Endothelial cell of umbilical vein (primary cell): Measurements from ENCODE around the gene PKDREJ.

Experiments
- CTCF ChIP-seq, 2 donors: IDR thresholded peaks; 1 replicate in 1 of 2; 2 replicates in 1 of 2; pipeline ENCODE4 v1.5.1; 2011; ENCODE audit warnings: low read length in 2 of 2, mild to moderate bottlenecking in 2 of 2, moderate library complexity in 2 of 2, control low read depth in 1 of 2, inconsistent platforms in 1 of 2, low read depth in 1 of 2; ENCODE audit not compliant: insufficient read depth in 1 of 2; ENCODE audit errors: extremely low read depth in 1 of 2
- EZH2 ChIP-seq: IDR thresholded peaks from 2 replicates; pipeline ENCODE4 v1.6.1; 2012; ENCODE audit warnings: borderline replicate concordance, low read depth, mild to moderate bottlenecking, moderate library complexity, low read length, inconsistent platforms; ENCODE audit not compliant: severe bottlenecking
- FOS ChIP-seq: IDR thresholded peaks from 2 replicates; pipeline ENCODE4 v1.6.1; 2011; ENCODE audit warnings: mild to moderate bottlenecking, low read length, moderate library complexity, borderline replicate concordance; ENCODE audit not compliant: insufficient read depth
- MAX ChIP-seq: IDR thresholded peaks from 2 replicates; pipeline ENCODE4 v1.6.1; 2011; ENCODE audit not compliant: insufficient read depth, insufficient read length
- POLR2A ChIP-seq: IDR thresholded peaks from 2 replicates; pipeline ENCODE4 v1.6.1; 2012; ENCODE audit warnings: low read depth, mild to moderate bottlenecking, control low read depth, low read length
- POLR2AphosphoS5 ChIP-seq: IDR thresholded peaks from 2 replicates; pipeline ENCODE4 v1.6.1; 2012; ENCODE audit warnings: low read depth, mild to moderate bottlenecking, control low read depth, low read length, moderate library complexity; ENCODE audit not compliant: insufficient read depth

- TF ChIP-seq EZH2, result no peak
- TF ChIP-seq CTCF (IDR thresholded peaks at IDR 0.05; ENCODE audit: extremely low read depth in 1 of 2, insufficient read depth in 1 of 2, low read depth in 1 of 2, low read length in 2 of 2), result no peak
- TF ChIP-seq POLR2A, result no peak
- TF ChIP-seq MAX, result no peak
- no peak for TF ChIP-seq POLR2AphosphoS5
- TF ChIP-seq FOS, result no peak
Measured at GRCh38 chr22:46209262-46209661, 53.9 kb downstream of the PKDREJ start.
